Measurements from ENCODE around the gene MAD1L1. TPM values are rescaled to one million over a fixed set of nuclear protein-coding genes. Genes with fewer than 3 reads are reported as not detected.
A peak's percentile ranks its signal among the peaks of the same experiment; 100 is the strongest.
"Not testable (repeated sequence)": the region's sequence is repeated elsewhere in the genome, so short reads cannot be mapped to it uniquely, and the experiment has no call there.

MAD1L1 gene
- total RNA-seq, 1 donor from 2014 or later: 16.2 TPM

GRCh38 chr7:1829111-1829510 lies 403.6 kb downstream of the MAD1L1 start:
- Histone ChIP-seq H3K4me1 (peaks cover 5% of the 10 kb centered on the region), H3K27ac (replicated peaks) (no peak overlapping the region), H3K36me3 (no peaks in the 10 kb centered on the region), H3K27me3 (ENCODE audit: low read depth) (no peaks in the 10 kb centered on the region), H3K4me3 (no peak overlapping the region), H3K9me3 (replicated peaks) (peaks cover 29% of the 10 kb centered on the region)
- intact Hi-C loops (cut with micrococcal nuclease): no loop called here
- DNase-seq: peak; percentile 7
- TF ChIP-seq CTCF (IDR thresholded peaks at IDR 0.05; ENCODE audit: borderline replicate concordance): no peak

- peaks cover 24% of the 10 kb centered on the region for H3K9me3 ChIP-seq (replicated peaks)
- H3K27me3 ChIP-seq (ENCODE audit: low read depth); H3K36me3 ChIP-seq; H3K27ac ChIP-seq (replicated peaks); intact Hi-C loops (cut with micrococcal nuclease); H3K4me1 ChIP-seq; DNase-seq; H3K4me3 ChIP-seq: not testable (repeated sequence)
Measured at GRCh38 chr7:1828170-1828569, 404.6 kb downstream of the MAD1L1 start.

- H3K27me3 ChIP-seq (ENCODE audit: low read depth); DNase-seq; intact Hi-C loops (cut with micrococcal nuclease); H3K4me3 ChIP-seq; H3K4me1 ChIP-seq; H3K36me3 ChIP-seq; H3K27ac ChIP-seq (replicated peaks): not testable (repeated sequence)
- H3K9me3 ChIP-seq (replicated peaks): peaks cover 24% of the 10 kb centered on the region
Measured at GRCh38 chr7:1827521-1827981, 405.2 kb downstream of the MAD1L1 start.

- DNase-seq; H3K4me3 ChIP-seq; H3K36me3 ChIP-seq; H3K27me3 ChIP-seq (ENCODE audit: low read depth); H3K27ac ChIP-seq (replicated peaks); intact Hi-C loops (cut with micrococcal nuclease); H3K4me1 ChIP-seq: not testable (repeated sequence)
- H3K9me3 ChIP-seq (replicated peaks): peaks cover 22% of the 10 kb centered on the region
Measured at GRCh38 chr7:1826931-1827330, 405.8 kb downstream of the MAD1L1 start.

GRCh38 chr7:1825897-1826741 lies 406.6 kb downstream of the MAD1L1 start:
- H3K4me3 ChIP-seq: no peak overlapping the region
- no peaks in the 10 kb centered on the region for H3K27me3 ChIP-seq (ENCODE audit: low read depth)
- DNase-seq: peak; percentile 13
- H3K9me3 ChIP-seq (replicated peaks): peaks cover 14% of the 10 kb centered on the region
- peaks cover 5% of the 10 kb centered on the region for H3K4me1 ChIP-seq
- H3K36me3 ChIP-seq: no peaks in the 10 kb centered on the region
- intact Hi-C loops (cut with micrococcal nuclease): no loop called here
- no peak for TF ChIP-seq CTCF (IDR thresholded peaks at IDR 0.05; ENCODE audit: borderline replicate concordance)
- H3K27ac ChIP-seq (replicated peaks): no peak overlapping the region

GRCh38 chr7:1825647-1825896 lies 407.2 kb downstream of the MAD1L1 start:
- peaks cover 14% of the 10 kb centered on the region for H3K9me3 ChIP-seq (replicated peaks)
- H3K4me3 ChIP-seq; H3K27me3 ChIP-seq (ENCODE audit: low read depth); H3K36me3 ChIP-seq; H3K4me1 ChIP-seq; H3K27ac ChIP-seq (replicated peaks); intact Hi-C loops (cut with micrococcal nuclease): not testable (repeated sequence)
- peak; percentile 13 for DNase-seq

GRCh38 chr7:1824882-1825646 lies 407.7 kb downstream of the MAD1L1 start:
- intact Hi-C loops (cut with micrococcal nuclease); H3K36me3 ChIP-seq; H3K27ac ChIP-seq (replicated peaks); H3K4me1 ChIP-seq; H3K4me3 ChIP-seq; H3K27me3 ChIP-seq (ENCODE audit: low read depth): not testable (repeated sequence)
- H3K9me3 ChIP-seq (replicated peaks): peaks cover 11% of the 10 kb centered on the region
- DNase-seq: peak; percentile 7

GRCh38 chr7:1824151-1824881 lies 408.4 kb downstream of the MAD1L1 start:
- H3K4me1 ChIP-seq; H3K4me3 ChIP-seq; H3K27me3 ChIP-seq (ENCODE audit: low read depth); H3K36me3 ChIP-seq; intact Hi-C loops (cut with micrococcal nuclease); H3K9me3 ChIP-seq (replicated peaks); H3K27ac ChIP-seq (replicated peaks): not testable (repeated sequence)
- DNase-seq: peak; percentile 8

All from left ventricle myocardium inferior (tissue), 1 donor.